ENCODE measurements around the gene PSME1. TPM values are rescaled to one million over a fixed set of nuclear protein-coding genes. Genes with fewer than 3 reads are reported as not detected.

PSME1 gene
- total and polyA plus RNA-seq, 10 of the 15 experiments (the other 5 are each of a cell fraction or from before 2014, with no cell fraction given): 250 to 1,378 (median 412) TPM

- TF ChIP-seq, protein P1, sequence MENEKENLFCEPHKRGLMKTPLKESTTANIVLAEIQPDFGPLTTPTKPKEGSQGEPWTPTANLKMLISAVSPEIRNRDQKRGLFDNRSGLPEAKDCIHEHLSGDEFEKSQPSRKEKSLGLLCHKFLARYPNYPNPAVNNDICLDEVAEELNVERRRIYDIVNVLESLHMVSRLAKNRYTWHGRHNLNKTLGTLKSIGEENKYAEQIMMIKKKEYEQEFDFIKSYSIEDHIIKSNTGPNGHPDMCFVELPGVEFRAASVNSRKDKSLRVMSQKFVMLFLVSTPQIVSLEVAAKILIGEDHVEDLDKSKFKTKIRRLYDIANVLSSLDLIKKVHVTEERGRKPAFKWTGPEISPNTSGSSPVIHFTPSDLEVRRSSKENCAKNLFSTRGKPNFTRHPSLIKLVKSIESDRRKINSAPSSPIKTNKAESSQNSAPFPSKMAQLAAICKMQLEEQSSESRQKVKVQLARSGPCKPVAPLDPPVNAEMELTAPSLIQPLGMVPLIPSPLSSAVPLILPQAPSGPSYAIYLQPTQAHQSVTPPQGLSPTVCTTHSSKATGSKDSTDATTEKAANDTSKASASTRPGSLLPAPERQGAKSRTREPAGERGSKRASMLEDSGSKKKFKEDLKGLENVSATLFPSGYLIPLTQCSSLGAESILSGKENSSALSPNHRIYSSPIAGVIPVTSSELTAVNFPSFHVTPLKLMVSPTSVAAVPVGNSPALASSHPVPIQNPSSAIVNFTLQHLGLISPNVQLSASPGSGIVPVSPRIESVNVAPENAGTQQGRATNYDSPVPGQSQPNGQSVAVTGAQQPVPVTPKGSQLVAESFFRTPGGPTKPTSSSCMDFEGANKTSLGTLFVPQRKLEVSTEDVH (IDR thresholded peaks at IDR 0.05; ENCODE audit: low read depth, partially characterized antibody): peak; percentile 23
- TF ChIP-seq E4F1 (IDR thresholded peaks at IDR 0.05; ENCODE audit: borderline replicate concordance, partially characterized antibody): peak; percentile 20
- TF ChIP-seq MLLT1 (IDR thresholded peaks at IDR 0.05): peak; percentile 51; the same call in 1 of the 2 replicates
- TF ChIP-seq CREB1 (IDR thresholded peaks at IDR 0.05; ENCODE audit: low read depth): no peak
- TF ChIP-seq MXI1 (IDR thresholded peaks at IDR 0.05; ENCODE audit: low read depth, low read length): peak; percentile 14
- no peak for TF ChIP-seq FOS (IDR thresholded peaks at IDR 0.05; ENCODE audit: borderline replicate concordance, extremely low read depth, insufficient read length)
- TF ChIP-seq SRF (IDR thresholded peaks at IDR 0.05; ENCODE audit: low read depth in 2 of 2, low read length in 2 of 2): 0 out of 4 replicates have a peak, but pooled peaks have one; percentile 1 to 19
- no peak for TF ChIP-seq MYB (IDR thresholded peaks at IDR 0.05; ENCODE audit: borderline replicate concordance, low read depth, low read length)
- TF ChIP-seq HDGF (IDR thresholded peaks at IDR 0.05): no peak; the same call in 1 of the 2 replicates
- TF ChIP-seq BCL3 (IDR thresholded peaks at IDR 0.05; ENCODE audit: borderline replicate concordance, insufficient read depth, low read depth, low read length, poor library complexity, severe bottlenecking): no peak
- no peak; the same call in 1 of the 2 replicates for TF ChIP-seq PML (IDR thresholded peaks at IDR 0.05; ENCODE audit: low read length)
- TF ChIP-seq, protein P2, sequence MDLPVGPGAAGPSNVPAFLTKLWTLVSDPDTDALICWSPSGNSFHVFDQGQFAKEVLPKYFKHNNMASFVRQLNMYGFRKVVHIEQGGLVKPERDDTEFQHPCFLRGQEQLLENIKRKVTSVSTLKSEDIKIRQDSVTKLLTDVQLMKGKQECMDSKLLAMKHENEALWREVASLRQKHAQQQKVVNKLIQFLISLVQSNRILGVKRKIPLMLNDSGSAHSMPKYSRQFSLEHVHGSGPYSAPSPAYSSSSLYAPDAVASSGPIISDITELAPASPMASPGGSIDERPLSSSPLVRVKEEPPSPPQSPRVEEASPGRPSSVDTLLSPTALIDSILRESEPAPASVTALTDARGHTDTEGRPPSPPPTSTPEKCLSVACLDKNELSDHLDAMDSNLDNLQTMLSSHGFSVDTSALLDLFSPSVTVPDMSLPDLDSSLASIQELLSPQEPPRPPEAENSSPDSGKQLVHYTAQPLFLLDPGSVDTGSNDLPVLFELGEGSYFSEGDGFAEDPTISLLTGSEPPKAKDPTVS (IDR thresholded peaks at IDR 0.05; ENCODE audit: low read depth, low read length): no peak
- no peak for TF ChIP-seq ESRRA (IDR thresholded peaks at IDR 0.05; ENCODE audit: low read length)
- peak; percentile 44 for TF ChIP-seq DPF2 (IDR thresholded peaks at IDR 0.05)
Measured at GRCh38 chr14:24146978-24147760, 11.2 kb downstream of the PSME1 start, which contains the start of gene RNF31 (continued).
